ENCODE results near the gene RAC3. TPM values are rescaled to one million over a fixed set of nuclear protein-coding genes. Genes with fewer than 3 reads are reported as not detected.

Gene RAC3
- total and polyA plus RNA-seq, 4 donors = 0.63 to 6.3 (median 3.3) TPM

GRCh38 chr17:82055965-82056728 is 24.7 kb downstream of the RAC3 start (continued):
- TF ChIP-seq ZBTB33 (IDR thresholded peaks at IDR 0.05) = no peak
- TF ChIP-seq RXRA (IDR thresholded peaks at IDR 0.05) = no peak

- no peaks in the 10 kb centered on the region for H3K9me3 ChIP-seq (ENCODE audit: control insufficient read depth in 4 of 4, low read length in 3 of 4)
- H3K27ac ChIP-seq (ENCODE audit: low read depth in 1 of 2, low read length in 2 of 2) = no peak overlapping the region
- peaks cover 9 to 22% (median 17%) of the 10 kb centered on the region in 4 donors for H3K4me1 ChIP-seq (ENCODE audit: control insufficient read depth in 4 of 4, insufficient read depth in 4 of 4, low read length in 3 of 4)
- no peaks in the 10 kb centered on the region for H3K27me3 ChIP-seq (ENCODE audit: control insufficient read depth in 4 of 4, insufficient read depth in 4 of 4, low read length in 3 of 4)
- peaks cover 6 to 66% (median 30%) of the 10 kb centered on the region in 4 donors for H3K36me3 ChIP-seq (ENCODE audit: control insufficient read depth in 4 of 4, insufficient read depth in 3 of 4, low read depth in 1 of 4, low read length in 3 of 4)
- H3K9ac ChIP-seq (ENCODE audit: low read depth in 1 of 2, low read length in 2 of 2) = no peak overlapping the region
- TF ChIP-seq ZBTB33 (IDR thresholded peaks at IDR 0.05) (no peak), RXRA (IDR thresholded peaks at IDR 0.05) (no peak), SP1 (IDR thresholded peaks at IDR 0.05) (no peak), JUND (IDR thresholded peaks at IDR 0.05) (no peak), ATF3 (IDR thresholded peaks at IDR 0.05) (no peak), NR2F2 (IDR thresholded peaks at IDR 0.05) (no peak), TAF1 (conservative IDR thresholded peaks at IDR 0.05) (no peak)
- WGBS = 84% methylated on average over 29 of the region's 29 CpGs
- DNase-seq (ENCODE audit: low spot score) = no peak
- no peak overlapping the region for H3K4me3 ChIP-seq (ENCODE audit: low read depth in 1 of 3, low read length in 3 of 3)
Measured at GRCh38 chr17:82056729-82057621, 25.5 kb downstream of the RAC3 start.

- Histone ChIP-seq H3K4me3 (ENCODE audit: low read depth in 1 of 3, low read length in 3 of 3) (no peak overlapping the region), H3K27me3 (ENCODE audit: control insufficient read depth in 4 of 4, insufficient read depth in 4 of 4, low read length in 3 of 4) (no peaks in the 10 kb centered on the region), H3K36me3 (ENCODE audit: control insufficient read depth in 4 of 4, insufficient read depth in 3 of 4, low read depth in 1 of 4, low read length in 3 of 4) (peaks cover 6 to 76% (median 32%) of the 10 kb centered on the region in 4 donors), H3K27ac (ENCODE audit: low read depth in 1 of 2, low read length in 2 of 2) (no peak overlapping the region), H3K9me3 (ENCODE audit: control insufficient read depth in 4 of 4, low read length in 3 of 4) (no peaks in the 10 kb centered on the region), H3K4me1 (ENCODE audit: control insufficient read depth in 4 of 4, insufficient read depth in 4 of 4, low read length in 3 of 4) (peaks cover 0 to 14% (median 7%) of the 10 kb centered on the region in 4 donors), H3K9ac (ENCODE audit: low read depth in 1 of 2, low read length in 2 of 2) (no peak overlapping the region)
- no peak for DNase-seq (ENCODE audit: low spot score)
- 76% methylated on average over 17 of the region's 17 CpGs for WGBS
- TF ChIP-seq ZBTB33 (IDR thresholded peaks at IDR 0.05) = no peak
- no peak for TF ChIP-seq FOXA2 (IDR thresholded peaks at IDR 0.05)
- no peak for TF ChIP-seq YY1 (IDR thresholded peaks at IDR 0.05)
- no peak for TF ChIP-seq NR2F2 (IDR thresholded peaks at IDR 0.05)
- TF ChIP-seq REST (IDR thresholded peaks at IDR 0.05) = no peak
- no peak for TF ChIP-seq HNF4G (IDR thresholded peaks at IDR 0.05)
- TF ChIP-seq ATF3 (IDR thresholded peaks at IDR 0.05) = no peak
- TF ChIP-seq SP1 (IDR thresholded peaks at IDR 0.05) = no peak
- no peak for TF ChIP-seq EGR1 (IDR thresholded peaks at IDR 0.05; ENCODE audit: low read depth in 2 of 2)
- TF ChIP-seq TAF1 (conservative IDR thresholded peaks at IDR 0.05) = no peak
- no peak for TF ChIP-seq GABPA (IDR thresholded peaks at IDR 0.05 in 1 of 2, conservative IDR thresholded peaks at IDR 0.05 in 1 of 2)
Measured at GRCh38 chr17:82058230-82058854, 26.9 kb downstream of the RAC3 start.

All from liver (tissue), 9 donors.